Measurements from ENCODE around the gene UGP2.

UGP2 gene

DNA sequence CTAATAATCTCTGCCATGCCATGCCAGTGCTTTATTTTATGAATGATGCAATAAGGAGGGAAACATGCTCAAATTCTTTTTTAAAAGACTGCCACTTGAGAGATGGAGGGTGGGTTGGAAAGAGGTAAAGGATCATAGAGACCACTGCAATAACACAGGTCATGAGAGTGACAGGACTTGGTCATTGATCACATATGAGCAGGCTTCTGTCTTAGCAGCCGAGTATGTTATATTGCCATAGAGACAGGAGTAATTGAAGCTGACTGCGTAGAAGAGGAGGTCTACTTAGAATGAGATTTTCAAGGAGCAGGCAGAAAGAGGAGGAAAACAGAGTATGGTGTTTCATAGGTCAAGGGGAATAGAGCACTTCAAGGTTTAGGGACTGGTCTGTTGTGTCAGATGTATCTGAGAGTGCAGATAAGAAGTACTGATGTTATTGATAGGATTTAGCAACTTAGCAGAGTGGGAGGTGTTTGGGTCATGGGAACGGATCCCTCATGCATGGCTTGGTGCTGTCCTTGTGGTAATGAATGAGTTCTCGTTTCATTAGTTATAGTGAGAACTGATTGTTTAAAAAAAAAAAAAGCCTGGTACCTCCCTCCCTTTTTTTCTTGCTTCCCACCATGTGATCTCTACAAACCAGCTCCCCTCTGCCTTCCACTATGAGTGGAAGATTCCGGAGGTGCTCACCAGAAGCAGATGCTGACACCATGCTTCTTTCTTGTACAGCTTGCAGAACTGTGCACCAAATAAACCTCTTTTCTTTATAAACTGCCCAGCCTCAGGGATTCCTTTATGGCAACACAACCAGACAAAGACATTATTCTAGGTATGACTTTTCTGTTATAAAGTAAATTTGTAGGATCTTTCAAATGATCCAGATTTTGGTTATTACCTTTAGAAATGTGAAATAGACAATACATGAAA lies 32.8 kb downstream of the UGP2 start:
- Histone ChIP-seq H3K4me3 (ENCODE audit: low read depth, low read length) (no peak overlapping the region), H3K27me3 (no peaks in the 10 kb centered on the region), H3K36me3 (no peaks in the 10 kb centered on the region), H3K4me1 (no peaks in the 10 kb centered on the region), H3K9me3 (no peaks in the 10 kb centered on the region)
- DNase-seq, result no peak
- no peak for TF ChIP-seq CTCF (IDR thresholded peaks at IDR 0.05; ENCODE audit: low read depth, low read length)

DNA sequence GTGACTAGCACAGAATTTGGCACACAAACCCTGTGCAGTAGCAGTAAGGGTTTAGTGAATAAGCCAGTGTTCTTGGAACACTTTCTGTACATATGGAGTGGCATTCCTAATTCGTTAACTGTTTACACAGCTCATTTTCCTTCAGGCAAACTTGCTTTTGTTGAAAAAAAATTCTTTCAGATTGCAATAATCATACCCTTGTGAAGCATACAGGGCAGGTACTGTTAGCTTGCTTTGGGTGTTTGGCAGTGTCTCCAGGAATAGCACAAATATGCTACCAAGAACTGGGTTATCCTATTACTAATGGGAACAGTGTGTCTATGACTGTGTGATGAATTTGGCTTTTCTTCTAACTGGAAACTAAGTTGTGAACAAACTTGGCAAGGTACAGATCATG lies 33.4 kb downstream of the UGP2 start:
- Histone ChIP-seq H3K36me3 (no peaks in the 10 kb centered on the region), H3K9me3 (no peaks in the 10 kb centered on the region), H3K4me1 (no peaks in the 10 kb centered on the region), H3K27me3 (no peaks in the 10 kb centered on the region), H3K4me3 (ENCODE audit: low read depth, low read length) (no peak overlapping the region)
- DNase-seq, result no peak
- TF ChIP-seq CTCF (IDR thresholded peaks at IDR 0.05; ENCODE audit: low read depth, low read length), result no peak

DNA sequence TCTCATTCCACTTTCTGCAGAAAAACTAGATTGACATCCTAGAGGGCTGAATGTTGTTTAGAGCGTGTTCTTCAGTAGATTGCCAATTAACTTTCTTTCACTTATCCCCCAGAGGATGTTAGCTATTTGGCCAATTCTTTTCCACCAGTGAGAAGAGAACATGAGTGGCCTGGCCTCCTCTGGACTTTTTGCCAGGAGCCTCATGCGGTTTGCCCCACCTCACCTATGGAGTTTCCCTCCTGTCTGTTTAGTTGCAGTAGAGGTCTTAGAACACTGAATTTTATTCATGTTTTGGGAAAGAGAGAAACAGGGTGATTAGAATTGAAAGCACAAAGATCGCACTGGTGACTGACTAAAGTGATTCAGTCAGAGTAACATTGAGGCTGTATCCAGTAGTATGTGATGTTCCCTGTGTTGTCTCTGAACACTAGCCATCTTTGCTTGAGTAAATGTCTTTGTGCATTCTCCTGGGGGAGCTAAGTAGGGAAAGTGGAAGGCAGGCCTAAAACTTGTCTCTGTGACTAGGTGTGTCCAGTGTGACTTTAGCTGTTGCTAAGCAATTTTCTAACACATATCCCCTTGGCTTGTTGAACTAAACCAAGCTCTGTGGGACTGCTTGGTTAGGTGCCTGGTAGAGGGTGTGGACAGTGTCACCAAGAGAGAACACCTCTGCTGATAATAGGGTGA lies 34.0 kb downstream of the UGP2 start:
- H3K27me3 ChIP-seq, result no peaks in the 10 kb centered on the region
- no peak overlapping the region for H3K4me3 ChIP-seq (ENCODE audit: low read depth, low read length)
- no peak for TF ChIP-seq CTCF (IDR thresholded peaks at IDR 0.05; ENCODE audit: low read depth, low read length)
- no peaks in the 10 kb centered on the region for H3K9me3 ChIP-seq
- no peaks in the 10 kb centered on the region for H3K36me3 ChIP-seq
- DNase-seq, result no peak
- H3K4me1 ChIP-seq, result no peaks in the 10 kb centered on the region

DNA sequence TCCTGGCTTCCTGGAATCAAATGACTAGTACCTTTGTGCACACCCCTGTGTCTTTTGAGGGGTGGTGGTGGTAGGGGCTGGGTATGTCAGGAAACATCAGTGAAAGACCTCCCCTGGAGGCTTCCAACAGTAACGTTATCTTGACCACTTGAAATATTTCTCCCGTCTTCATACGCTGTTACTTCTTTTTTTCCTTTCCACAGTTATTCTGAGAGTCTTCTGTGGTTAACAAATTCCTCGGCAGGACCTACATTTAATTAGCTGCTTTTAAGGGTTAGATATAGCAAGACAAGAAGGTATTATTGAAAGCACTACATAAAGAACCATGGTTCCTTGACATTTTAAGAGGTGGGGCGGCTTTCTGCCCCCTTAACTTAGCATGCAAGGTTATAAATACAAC lies 34.6 kb downstream of the UGP2 start:
- Histone ChIP-seq H3K4me3 (ENCODE audit: low read depth, low read length) (no peak overlapping the region), H3K27me3 (no peaks in the 10 kb centered on the region), H3K9me3 (no peaks in the 10 kb centered on the region), H3K4me1 (no peaks in the 10 kb centered on the region), H3K36me3 (no peaks in the 10 kb centered on the region)
- no peak for TF ChIP-seq CTCF (IDR thresholded peaks at IDR 0.05; ENCODE audit: low read depth, low read length)
- no peak for DNase-seq

DNA sequence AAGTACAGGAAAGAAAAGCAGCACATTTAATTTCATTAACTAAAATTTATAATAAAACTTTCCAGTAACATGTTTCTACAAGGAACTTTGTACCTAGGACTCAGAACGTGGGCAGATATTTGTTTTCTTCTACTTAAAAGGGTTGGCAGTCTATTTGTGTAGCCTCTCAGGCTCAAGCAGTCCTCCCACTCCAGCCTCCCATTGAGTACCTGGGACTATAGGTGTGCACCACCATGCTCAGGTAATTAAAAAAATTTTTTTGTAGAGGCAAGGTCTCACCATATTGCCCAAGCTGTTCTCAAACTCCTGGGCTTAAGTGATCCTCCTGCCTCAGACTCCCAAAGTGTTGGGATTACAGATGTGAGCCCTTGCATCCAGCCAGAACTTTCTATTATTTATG lies 36.8 kb downstream of the UGP2 start:
- no peak overlapping the region for H3K4me3 ChIP-seq (ENCODE audit: low read depth, low read length)
- no peaks in the 10 kb centered on the region for H3K4me1 ChIP-seq
- TF ChIP-seq CTCF (IDR thresholded peaks at IDR 0.05; ENCODE audit: low read depth, low read length), result no peak
- no peaks in the 10 kb centered on the region for H3K9me3 ChIP-seq
- H3K27me3 ChIP-seq, result no peaks in the 10 kb centered on the region
- no peaks in the 10 kb centered on the region for H3K36me3 ChIP-seq
- no peak for DNase-seq
